HG03280 (cell line): Measurements from ENCODE around the gene IL17RE.

Experiments
- ATAC-seq: cut with Tn5 transposase; IDR thresholded peaks from one replicate; pipeline ENCODE4 v1.9.1; 2021; ENCODE audit warnings: mild to moderate bottlenecking, moderate library complexity; ENCODE audit not compliant: unreplicated experiment

Gene IL17RE

GRCh38 chr3:9903238-9903624 is 583 bp downstream of the IL17RE start:
- ATAC-seq, result no peak

DNA sequence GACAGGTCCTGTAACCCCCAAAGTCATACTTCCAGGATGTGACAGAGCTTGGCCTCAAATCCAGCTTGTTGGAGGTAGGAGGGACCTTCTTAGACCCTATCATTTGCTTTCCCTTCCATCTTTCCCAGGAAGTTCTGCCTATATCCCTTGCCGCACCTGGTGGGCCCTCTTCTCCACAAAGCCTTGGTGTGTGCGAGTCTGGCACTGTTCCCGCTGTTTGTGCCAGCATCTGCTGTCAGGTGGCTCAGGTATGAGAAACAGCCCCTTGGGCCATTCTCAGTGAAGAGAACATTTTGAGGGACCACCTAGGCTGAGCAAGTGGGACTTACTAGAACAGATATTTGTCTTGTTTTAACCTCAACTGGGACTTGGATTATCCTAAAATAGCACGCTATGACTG is 1.3 kb downstream of the IL17RE start:
- no peak for ATAC-seq

GRCh38 chr3:9906480-9906879 is 3.8 kb downstream of the IL17RE start:
- ATAC-seq, result no peak

DNA sequence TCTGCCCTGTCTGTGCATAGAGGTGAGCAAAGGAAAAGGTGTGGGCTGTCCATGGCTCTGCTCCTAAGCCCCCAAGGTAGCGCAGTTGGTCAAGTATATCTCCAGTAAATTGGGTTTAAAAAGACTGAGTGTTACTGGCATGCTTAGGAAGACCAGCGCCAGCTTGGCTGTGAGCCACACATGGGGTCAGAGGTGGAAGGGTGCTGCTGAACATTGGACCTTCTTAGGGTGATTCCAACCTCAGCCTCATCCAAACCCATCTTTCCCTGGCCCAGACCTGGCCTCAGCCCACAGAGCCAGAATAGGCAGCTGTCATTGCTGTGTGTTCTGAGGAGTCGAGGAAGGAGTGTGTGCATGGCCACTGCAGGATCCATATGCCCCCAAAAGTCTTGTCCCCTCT is 5.6 kb downstream of the IL17RE start:
- no peak for ATAC-seq

GRCh38 chr3:9909221-9910013 is 6.8 kb downstream of the IL17RE start:
- no peak for ATAC-seq

GRCh38 chr3:9911863-9912262 is 9.2 kb downstream of the IL17RE start:
- ATAC-seq, result no peak

- ATAC-seq, result no peak
Observed at GRCh38 chr3:9912294-9912935, 9.8 kb downstream of the IL17RE start.

- no peak for ATAC-seq
Observed at GRCh38 chr3:9913601-9914000, 11.0 kb downstream of the IL17RE start.

DNA sequence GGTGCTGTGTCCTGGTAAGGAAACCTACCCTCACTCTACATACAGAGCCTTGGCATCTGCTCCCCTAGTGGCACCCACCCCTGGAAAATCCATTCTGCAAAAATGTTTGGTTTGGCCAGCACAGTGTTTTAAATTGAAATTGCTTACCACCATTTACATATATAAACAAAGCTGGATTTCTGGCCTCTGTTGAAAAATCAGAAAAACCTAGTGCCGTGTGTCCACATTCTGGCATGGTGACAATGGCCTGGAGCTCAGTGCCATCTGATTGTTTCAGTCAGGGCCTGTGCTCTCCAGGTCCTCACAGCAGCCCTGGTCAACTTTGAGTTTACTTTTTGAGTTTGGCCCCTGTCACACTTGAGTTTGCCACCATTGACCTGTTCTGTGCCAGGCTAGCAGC is 11.4 kb downstream of the IL17RE start:
- no peak for ATAC-seq

DNA sequence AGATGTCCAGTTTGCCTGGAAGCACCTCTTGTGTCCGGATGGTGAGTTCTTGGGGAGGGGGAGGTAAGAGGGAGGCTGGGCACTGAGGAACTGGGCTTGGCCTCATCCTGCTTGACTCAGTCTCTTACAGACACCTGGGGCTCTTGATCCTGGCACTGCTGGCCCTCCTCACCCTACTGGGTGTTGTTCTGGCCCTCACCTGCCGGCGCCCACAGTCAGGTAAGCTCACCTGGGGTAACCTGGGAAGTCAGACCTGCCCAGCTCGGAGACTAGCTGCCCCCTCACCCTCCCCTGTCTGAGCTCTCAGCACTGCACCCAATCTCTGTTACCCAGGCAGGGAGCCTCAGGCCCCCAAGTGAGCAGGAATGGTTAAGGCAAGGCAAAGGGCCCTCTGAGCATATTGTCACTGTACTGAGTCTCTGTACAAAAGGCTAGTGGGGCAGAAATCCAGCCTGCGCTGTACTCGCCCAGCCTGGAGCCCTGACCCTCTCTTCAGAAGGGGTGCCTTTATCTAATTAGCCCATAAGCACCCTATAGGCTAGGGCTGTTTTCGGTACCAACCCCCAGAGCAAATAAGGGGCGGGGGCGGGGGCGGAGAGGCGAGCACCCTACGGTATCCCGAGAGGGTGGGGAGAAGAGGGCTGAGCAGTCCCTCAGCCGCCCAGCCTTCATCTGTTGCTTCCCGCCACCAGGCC is 12.1 kb downstream of the IL17RE start:
- no peak for ATAC-seq

- no peak for ATAC-seq
Observed at GRCh38 chr3:9915254-9916141, 12.8 kb downstream of the IL17RE start.

DNA sequence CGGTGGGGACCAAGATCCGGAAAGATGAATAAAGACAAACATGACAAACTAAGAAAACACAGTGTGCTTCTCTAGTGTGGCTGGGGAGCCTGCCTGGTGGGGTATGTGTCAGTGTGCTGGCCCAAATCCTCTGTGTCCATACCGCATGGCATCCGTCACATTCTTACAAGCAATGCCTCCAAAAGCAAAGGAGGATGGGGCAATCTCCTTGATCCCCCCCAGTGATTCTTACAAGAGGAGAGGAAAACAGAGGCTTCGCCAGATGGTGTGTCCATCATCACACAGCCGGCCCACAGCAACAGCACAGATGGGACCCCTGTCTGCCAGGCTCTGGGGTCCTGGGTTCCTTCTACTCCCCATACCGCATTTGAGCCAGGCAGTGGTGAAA is 13.7 kb downstream of the IL17RE start:
- no peak for ATAC-seq

- ATAC-seq, result no peak
Observed at GRCh38 chr3:9916734-9917680, 14.4 kb downstream of the IL17RE start, which contains the start of gene IL17RC. TSS of gene IL17RC (plus strand) at chr3:9917098. CDS start at chr3:9917316, 218 bp downstream.

GRCh38 chr3:9917820-9918219 is 15.2 kb downstream of the IL17RE start:
- no peak for ATAC-seq

DNA sequence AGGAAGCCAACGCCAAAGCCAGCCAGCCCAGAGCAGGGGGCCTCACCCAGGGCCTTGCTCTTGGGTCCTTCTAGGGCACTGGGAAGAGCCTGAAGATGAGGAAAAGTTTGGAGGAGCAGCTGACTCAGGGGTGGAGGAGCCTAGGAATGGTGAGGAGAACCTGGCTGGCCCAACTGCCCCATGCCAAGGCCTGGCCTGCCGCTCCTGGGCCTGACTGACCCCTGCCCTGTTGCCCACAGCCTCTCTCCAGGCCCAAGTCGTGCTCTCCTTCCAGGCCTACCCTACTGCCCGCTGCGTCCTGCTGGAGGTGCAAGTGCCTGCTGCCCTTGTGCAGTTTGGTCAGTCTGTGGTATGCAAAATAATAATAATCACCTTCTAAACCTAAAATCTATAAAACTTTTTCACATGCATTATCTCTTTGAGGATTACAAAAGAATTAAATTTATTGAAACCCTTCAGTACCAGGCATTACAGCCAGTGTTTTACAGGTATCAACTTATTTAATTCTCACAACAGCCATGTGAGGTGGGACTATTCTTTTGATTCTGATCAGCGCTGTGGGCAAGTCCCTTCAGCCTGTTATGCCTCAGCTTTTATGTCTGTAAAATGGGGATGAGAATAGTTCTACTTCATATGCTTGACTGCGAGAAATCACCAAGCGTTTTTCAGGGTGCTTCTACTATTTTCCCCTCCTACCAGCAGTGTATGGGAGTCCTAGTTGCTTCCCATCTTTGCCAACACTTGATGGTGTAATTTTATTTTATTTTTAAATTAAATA is 15.8 kb downstream of the IL17RE start:
- no peak for ATAC-seq

DNA sequence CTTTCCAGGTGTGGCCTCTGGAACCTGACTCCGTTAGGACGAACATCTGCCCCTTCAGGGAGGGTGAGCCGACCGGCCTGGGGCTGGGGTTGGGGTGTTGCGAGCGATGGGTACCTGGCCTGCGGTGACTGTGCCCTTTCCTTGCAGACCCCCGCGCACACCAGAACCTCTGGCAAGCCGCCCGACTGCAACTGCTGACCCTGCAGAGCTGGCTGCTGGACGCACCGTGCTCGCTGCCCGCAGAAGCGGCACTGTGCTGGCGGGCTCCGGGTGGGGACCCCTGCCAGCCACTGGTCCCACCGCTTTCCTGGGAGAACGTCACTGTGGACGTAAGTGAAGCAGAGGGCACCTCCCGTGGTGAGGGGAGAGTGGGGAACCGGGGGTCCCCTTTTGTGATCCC is 25.5 kb downstream of the IL17RE start:
- no peak for ATAC-seq

DNA sequence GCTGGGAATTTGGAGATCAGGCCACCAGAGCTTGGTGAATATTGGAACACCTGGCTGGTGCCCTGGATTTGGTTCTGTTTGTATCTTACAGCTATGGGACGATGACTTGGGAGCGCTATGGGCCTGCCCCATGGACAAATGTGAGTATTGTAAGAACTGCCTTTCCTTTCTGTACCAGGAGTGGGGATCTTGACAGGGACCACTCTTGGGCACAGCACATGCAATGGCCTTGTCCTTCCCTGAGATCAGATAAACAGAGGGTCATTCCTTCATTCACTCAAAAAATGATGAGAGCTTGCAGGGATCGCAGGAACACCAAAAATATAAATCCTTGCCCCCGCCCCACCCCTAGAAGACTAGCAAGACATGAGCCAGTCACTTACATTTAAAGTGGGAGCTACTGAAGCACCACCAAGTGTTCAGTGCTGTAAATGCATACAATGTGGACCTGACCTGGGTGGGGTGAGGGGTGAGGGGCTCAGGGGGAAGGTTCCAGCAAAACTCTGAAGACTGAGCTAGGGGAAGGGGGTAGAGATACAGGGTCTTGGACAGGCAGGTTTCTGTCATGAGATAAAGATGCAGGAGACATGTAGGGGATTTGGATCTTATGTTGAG is 28.3 kb downstream of the IL17RE start:
- no peak for ATAC-seq

- no peak for ATAC-seq
Observed at GRCh38 chr3:9932535-9932842, 29.8 kb downstream of the IL17RE start.
